ENCODE data around the gene MYOZ3. TPM values are rescaled to one million over a fixed set of nuclear protein-coding genes. Genes with fewer than 3 reads are reported as not detected.

Gene MYOZ3, protein sequence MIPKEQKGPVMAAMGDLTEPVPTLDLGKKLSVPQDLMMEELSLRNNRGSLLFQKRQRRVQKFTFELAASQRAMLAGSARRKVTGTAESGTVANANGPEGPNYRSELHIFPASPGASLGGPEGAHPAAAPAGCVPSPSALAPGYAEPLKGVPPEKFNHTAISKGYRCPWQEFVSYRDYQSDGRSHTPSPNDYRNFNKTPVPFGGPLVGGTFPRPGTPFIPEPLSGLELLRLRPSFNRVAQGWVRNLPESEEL
- total RNA-seq: under 1 TPM; 0.07 to 0.21 TPM

- no peak within 1 kb of the TSS for H3K4me3 Mint-ChIP-seq
- H3K4me1 Mint-ChIP-seq (ENCODE audit: low read depth): no peaks in the 10 kb centered on the region
- H3K36me3 Mint-ChIP-seq: no peaks in the 10 kb centered on the region
- no peak for DNase-seq
- H3K27ac Mint-ChIP-seq: no peak within 1 kb of the TSS
- intact Hi-C loops (cut with micrococcal nuclease): no loop called here
- POLR2A ChIA-PET: no interaction called here
- H3K9me3 Mint-ChIP-seq: no peaks in the 10 kb centered on the region
- peaks cover 5% of the 10 kb centered on the region for H3K27me3 Mint-ChIP-seq
- CTCF ChIA-PET: interaction anchor here (1.1 kb wide), 1 partner anchor 101 kb away, joined by 4 read pairs; no protein-coding TSS in a partner anchor
Observed at GRCh38 chr5:150661086-150661485, at the start of gene MYOZ3. MYOZ3 (plus strand) TSS chr5:150661251; CDS start chr5:150662942, 1,691 bp downstream.

DNA sequence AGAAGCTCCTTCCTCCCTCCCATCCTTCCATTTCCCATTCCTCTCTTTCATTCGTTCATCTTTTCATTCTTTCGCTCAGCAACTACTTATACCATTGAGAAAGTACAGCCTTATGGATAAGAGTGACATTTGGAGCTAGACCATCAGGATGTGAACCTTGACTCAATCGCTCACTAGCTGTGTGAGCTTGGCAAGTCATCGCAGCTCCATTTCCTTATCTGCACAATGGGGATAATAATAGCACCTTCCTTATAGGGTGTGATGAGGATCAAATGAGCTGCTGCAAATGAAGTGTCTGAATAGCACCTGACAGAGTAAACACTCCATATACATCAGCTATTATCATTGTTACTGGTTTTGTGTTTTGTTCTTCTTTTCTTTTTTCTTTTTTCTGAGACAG lies 48.6 kb upstream of the MYOZ3 start:
- intact Hi-C loops (cut with micrococcal nuclease): no loop called here
- peaks cover 6% of the 10 kb centered on the region for H3K27me3 Mint-ChIP-seq
- H3K27ac Mint-ChIP-seq: no peak overlapping the region
- peaks cover 9% of the 10 kb centered on the region for H3K4me1 Mint-ChIP-seq (ENCODE audit: low read depth)
- no peaks in the 10 kb centered on the region for H3K9me3 Mint-ChIP-seq
- H3K4me3 Mint-ChIP-seq: no peak overlapping the region
- H3K36me3 Mint-ChIP-seq: no peaks in the 10 kb centered on the region
- ChIA-PET POLR2A (no interaction called here), CTCF (interaction anchor here (1.1 kb wide), 1 partner anchor 189 kb away, joined by 3 read pairs; no protein-coding TSS in a partner anchor)
- no peak for DNase-seq

- POLR2A ChIA-PET: no interaction called here
- Mint-ChIP-seq H3K27me3 (peaks cover 6% of the 10 kb centered on the region), H3K9me3 (no peaks in the 10 kb centered on the region), H3K4me3 (no peak overlapping the region), H3K36me3 (no peaks in the 10 kb centered on the region), H3K27ac (no peak overlapping the region), H3K4me1 (ENCODE audit: low read depth) (peaks cover 9% of the 10 kb centered on the region)
- no peak for DNase-seq
- intact Hi-C loops (cut with micrococcal nuclease): no loop called here
- CTCF ChIA-PET: interaction anchor here (1.1 kb wide), 1 partner anchor 189 kb away, joined by 3 read pairs; no protein-coding TSS in a partner anchor
Observed at GRCh38 chr5:150612905-150613670, 48.0 kb upstream of the MYOZ3 start.

DNA sequence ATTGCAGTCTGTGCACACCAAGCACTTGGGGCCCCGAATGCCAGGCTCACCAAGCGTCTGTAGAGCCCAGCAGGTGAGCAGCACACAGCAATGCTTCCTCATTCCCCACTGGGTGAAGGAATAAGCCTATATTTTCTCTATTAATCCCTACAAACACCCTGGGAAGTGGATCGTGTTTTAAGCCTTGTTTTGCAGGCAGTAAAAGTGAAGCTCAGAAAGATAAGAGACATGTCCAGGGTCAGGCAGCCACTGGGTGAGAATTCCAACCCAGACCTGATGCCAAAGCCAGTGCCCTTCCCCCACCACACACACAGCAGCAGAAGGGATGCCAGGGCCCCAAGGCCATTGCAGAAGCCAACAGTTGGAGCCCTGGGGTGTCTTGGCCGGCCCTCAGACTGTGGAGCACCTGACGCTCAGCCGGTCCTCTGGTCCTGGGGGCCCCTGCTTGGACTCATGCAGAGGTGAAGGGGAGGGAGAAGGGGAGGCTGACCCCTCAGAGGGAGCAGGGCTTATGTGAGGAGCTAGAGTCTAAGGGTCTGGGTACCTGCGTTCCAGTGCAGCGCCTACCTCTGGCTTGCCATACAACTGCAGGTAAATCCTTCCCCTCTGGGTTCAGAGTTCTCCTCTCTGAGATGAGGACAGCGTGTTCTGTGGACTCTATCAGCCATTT lies 46.9 kb upstream of the MYOZ3 start:
- Mint-ChIP-seq H3K27ac (no peak overlapping the region), H3K4me1 (ENCODE audit: low read depth) (peaks cover 9% of the 10 kb centered on the region), H3K36me3 (no peaks in the 10 kb centered on the region), H3K9me3 (no peaks in the 10 kb centered on the region), H3K27me3 (peaks cover 6% of the 10 kb centered on the region), H3K4me3 (no peak overlapping the region)
- ChIA-PET POLR2A (no interaction called here), CTCF (interaction anchor here (0.6 kb wide), 1 partner anchor 36 kb away, joined by 3 read pairs; no protein-coding TSS in a partner anchor)
- intact Hi-C loops (cut with micrococcal nuclease): no loop called here
- no peak for DNase-seq

DNA sequence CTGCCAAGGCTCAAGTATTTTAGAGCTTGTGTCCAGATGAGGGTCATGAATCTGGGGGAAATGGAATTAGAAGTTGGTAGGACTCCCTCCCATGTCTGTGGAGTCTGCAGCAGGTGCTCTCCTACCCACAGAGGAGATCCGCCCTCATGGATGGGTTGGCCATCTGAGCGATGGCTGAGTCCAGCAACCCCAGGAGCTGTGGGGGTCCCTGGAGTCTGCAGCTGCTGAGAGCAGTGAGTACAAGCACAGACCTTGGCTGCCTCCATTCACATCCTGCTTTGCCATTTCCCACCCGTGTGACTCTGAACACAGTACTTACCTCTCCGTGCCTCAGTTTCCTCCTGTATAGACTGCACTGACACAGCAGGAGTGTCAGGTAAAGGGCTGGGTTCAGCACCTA lies 46.4 kb upstream of the MYOZ3 start:
- no peaks in the 10 kb centered on the region for H3K9me3 Mint-ChIP-seq
- intact Hi-C loops (cut with micrococcal nuclease): no loop called here
- H3K36me3 Mint-ChIP-seq: no peaks in the 10 kb centered on the region
- H3K4me3 Mint-ChIP-seq: no peak overlapping the region
- no peak for DNase-seq
- peaks cover 9% of the 10 kb centered on the region for H3K4me1 Mint-ChIP-seq (ENCODE audit: low read depth)
- ChIA-PET POLR2A (no interaction called here), CTCF (interaction anchor here (0.6 kb wide), 1 partner anchor 37 kb away, joined by 3 read pairs; no protein-coding TSS in a partner anchor)
- peaks cover 6% of the 10 kb centered on the region for H3K27me3 Mint-ChIP-seq
- no peak overlapping the region for H3K27ac Mint-ChIP-seq

DNA sequence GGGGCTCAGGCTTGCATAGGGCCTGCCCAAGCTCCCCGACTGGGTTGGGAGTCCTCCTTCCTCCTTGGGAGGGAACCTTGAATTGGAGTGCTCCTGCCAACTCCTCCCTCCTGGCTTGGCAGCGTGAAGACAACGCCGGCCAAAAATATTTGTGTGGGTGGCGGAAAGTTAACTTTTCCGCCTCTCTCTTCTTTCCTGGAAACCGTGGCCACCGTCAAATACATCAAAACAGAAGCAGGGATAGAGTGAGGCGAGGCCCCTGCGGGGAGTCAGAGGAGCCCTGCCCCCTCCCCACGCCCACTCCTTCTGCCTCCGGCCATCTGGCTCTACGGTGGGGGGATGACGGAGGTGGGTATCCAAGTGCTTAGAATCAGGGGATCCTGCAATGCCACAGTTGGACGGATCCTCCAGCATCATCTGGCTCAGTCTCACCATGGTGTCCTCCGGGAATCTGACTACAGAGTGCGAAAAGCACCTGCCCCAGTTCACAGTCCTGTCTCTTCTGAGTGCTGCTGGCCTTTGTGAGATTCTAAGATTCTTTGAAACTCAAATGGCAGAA lies 45.8 kb upstream of the MYOZ3 start:
- Mint-ChIP-seq H3K27ac (no peak overlapping the region), H3K4me1 (ENCODE audit: low read depth) (peaks cover 9% of the 10 kb centered on the region), H3K9me3 (no peaks in the 10 kb centered on the region), H3K36me3 (no peaks in the 10 kb centered on the region), H3K4me3 (no peak overlapping the region), H3K27me3 (peaks cover 6% of the 10 kb centered on the region)
- POLR2A ChIA-PET: no interaction called here
- intact Hi-C loops (cut with micrococcal nuclease): no loop called here
- CTCF ChIA-PET: no interaction called here
- peak; percentile 28 for DNase-seq

DNA sequence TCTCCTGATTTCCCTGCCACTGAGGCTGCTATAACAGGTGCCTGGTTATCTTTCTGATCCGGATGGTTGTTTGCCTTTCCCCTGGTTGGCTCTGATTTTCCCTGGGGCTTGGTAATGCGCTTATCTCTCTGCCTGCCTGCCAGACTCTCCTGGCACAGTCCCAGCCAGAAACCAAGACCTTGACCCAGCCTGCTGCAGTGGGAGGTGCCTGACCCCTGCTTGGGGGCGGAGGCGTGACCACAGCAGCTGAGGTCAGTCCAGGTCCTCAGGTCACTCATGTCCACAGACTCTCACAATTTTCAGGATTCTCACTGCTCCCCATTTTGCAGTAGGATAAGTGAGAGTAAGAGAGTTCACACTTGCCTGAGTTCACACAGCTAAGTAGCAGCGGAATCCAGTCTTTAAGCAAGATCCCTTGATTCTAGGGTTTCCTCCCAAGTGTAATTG lies 45.0 kb upstream of the MYOZ3 start:
- Mint-ChIP-seq H3K4me3 (no peak overlapping the region), H3K27ac (no peak overlapping the region), H3K4me1 (ENCODE audit: low read depth) (peaks cover 9% of the 10 kb centered on the region), H3K9me3 (no peaks in the 10 kb centered on the region), H3K36me3 (no peaks in the 10 kb centered on the region), H3K27me3 (peaks cover 6% of the 10 kb centered on the region)
- intact Hi-C loops (cut with micrococcal nuclease): no loop called here
- no peak for DNase-seq
- ChIA-PET CTCF (interaction anchor here (0.6 kb wide), 1 partner anchor 136 kb away, joined by 3 read pairs; no protein-coding TSS in a partner anchor), POLR2A (no interaction called here)

- DNase-seq: no peak
- POLR2A ChIA-PET: no interaction called here
- no peak overlapping the region for H3K27ac Mint-ChIP-seq
- H3K27me3 Mint-ChIP-seq: peaks cover 7% of the 10 kb centered on the region
- no peak overlapping the region for H3K4me3 Mint-ChIP-seq
- H3K9me3 Mint-ChIP-seq: no peaks in the 10 kb centered on the region
- H3K4me1 Mint-ChIP-seq (ENCODE audit: low read depth): peaks cover 9% of the 10 kb centered on the region
- CTCF ChIA-PET: interaction anchor here (0.6 kb wide), 1 partner anchor 137 kb away, joined by 3 read pairs; no protein-coding TSS in a partner anchor
- intact Hi-C loops (cut with micrococcal nuclease): no loop called here
- no peaks in the 10 kb centered on the region for H3K36me3 Mint-ChIP-seq
Observed at GRCh38 chr5:150616506-150616905, 44.5 kb upstream of the MYOZ3 start.

- POLR2A ChIA-PET: no interaction called here
- H3K4me3 Mint-ChIP-seq: no peak overlapping the region
- H3K4me1 Mint-ChIP-seq (ENCODE audit: low read depth): peaks cover 14% of the 10 kb centered on the region
- CTCF ChIA-PET: no interaction called here
- DNase-seq: no peak
- intact Hi-C loops (cut with micrococcal nuclease): no loop called here
- peaks cover 8% of the 10 kb centered on the region for H3K27me3 Mint-ChIP-seq
- H3K27ac Mint-ChIP-seq: no peak overlapping the region
- no peaks in the 10 kb centered on the region for H3K36me3 Mint-ChIP-seq
- no peaks in the 10 kb centered on the region for H3K9me3 Mint-ChIP-seq
Observed at GRCh38 chr5:150618163-150618562, 42.9 kb upstream of the MYOZ3 start.

DNA sequence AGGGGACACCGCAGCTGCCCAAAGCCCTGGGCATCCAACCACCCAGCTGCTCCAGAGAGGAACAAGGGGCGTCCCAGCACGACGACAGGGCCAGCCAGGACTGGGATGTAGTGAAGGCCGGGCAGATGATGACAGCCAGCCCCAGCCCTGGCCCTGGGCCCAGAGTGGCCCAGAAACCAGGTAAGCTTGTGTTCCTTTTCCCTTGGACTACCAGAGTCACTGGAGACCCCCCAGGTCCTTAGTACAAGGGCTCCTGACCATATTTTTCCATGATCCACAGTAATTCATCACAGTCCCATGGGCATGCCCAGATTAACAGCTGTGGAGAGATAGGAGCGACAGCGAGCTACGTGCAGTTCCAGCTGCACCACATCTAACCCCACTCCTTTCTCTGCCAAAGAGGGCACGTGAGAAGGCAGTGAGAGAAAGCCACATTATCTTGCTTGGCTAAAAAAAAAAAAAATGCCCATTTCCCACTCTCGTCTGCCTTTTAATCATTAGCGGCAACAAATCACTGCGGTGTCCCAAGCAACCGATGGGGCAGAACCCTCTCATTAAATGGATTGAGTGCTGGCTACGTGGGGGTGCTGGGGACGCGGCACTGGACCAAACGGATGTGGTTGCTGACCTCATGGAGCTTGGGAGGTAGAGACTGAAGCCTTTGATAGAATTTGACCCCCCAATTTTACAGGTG lies 42.3 kb upstream of the MYOZ3 start:
- peaks cover 20% of the 10 kb centered on the region for H3K4me1 Mint-ChIP-seq (ENCODE audit: low read depth)
- no peaks in the 10 kb centered on the region for H3K9me3 Mint-ChIP-seq
- POLR2A ChIA-PET: no interaction called here
- intact Hi-C loops (cut with micrococcal nuclease): no loop called here
- peaks cover 8% of the 10 kb centered on the region for H3K27me3 Mint-ChIP-seq
- H3K27ac Mint-ChIP-seq: no peak overlapping the region
- no peaks in the 10 kb centered on the region for H3K36me3 Mint-ChIP-seq
- no peak for DNase-seq
- CTCF ChIA-PET: interaction anchor here (1.0 kb wide), 1 partner anchor 57 kb away, joined by 3 read pairs; no protein-coding TSS in a partner anchor
- no peak overlapping the region for H3K4me3 Mint-ChIP-seq

- POLR2A ChIA-PET: no interaction called here
- Mint-ChIP-seq H3K9me3 (no peaks in the 10 kb centered on the region), H3K4me1 (ENCODE audit: low read depth) (peaks cover 26% of the 10 kb centered on the region), H3K4me3 (no peak overlapping the region), H3K27ac (no peak overlapping the region), H3K36me3 (no peaks in the 10 kb centered on the region), H3K27me3 (peaks cover 13% of the 10 kb centered on the region)
- no peak for DNase-seq
- CTCF ChIA-PET: interaction anchor here (1.0 kb wide), 1 partner anchor 57 kb away, joined by 3 read pairs; no protein-coding TSS in a partner anchor
- intact Hi-C loops (cut with micrococcal nuclease): no loop called here
Observed at GRCh38 chr5:150619359-150620230, 41.5 kb upstream of the MYOZ3 start.

Measured in activated CD4-positive, alpha-beta memory T cell treated with anti-CD3 and anti-CD28 coated beads for 36 hours (primary cell).